T-helper 1 cell treated with Interleukin-12 subunit alpha and Interleukin-12 subunit beta and Interleukin-4 antibody, amounts not matched to agents 30 μg/mL and 1 μg/mL, for 36 hours (primary cell): Measurements from ENCODE around the gene BMPR1A.

Experiments
- H3K27ac Mint-ChIP-seq: one replicate; pipeline ENCODE4 v1.8.0; 2021; ENCODE audit warnings: mild to moderate bottlenecking, mixed read lengths
- H3K27me3 Mint-ChIP-seq: one replicate; pipeline ENCODE4 v1.8.0; 2021; ENCODE audit warnings: low read depth, mixed read lengths
- H3K36me3 Mint-ChIP-seq: one replicate; pipeline ENCODE4 v1.8.0; 2021; ENCODE audit warnings: low read depth, mixed read lengths
- H3K4me1 Mint-ChIP-seq: one replicate; pipeline ENCODE4 v1.8.0; 2021; ENCODE audit warnings: low read depth, mixed read lengths
- H3K4me3 Mint-ChIP-seq: one replicate; pipeline ENCODE4 v1.8.0; 2021; ENCODE audit warnings: mild to moderate bottlenecking, moderate library complexity, mixed read lengths
- H3K9me3 Mint-ChIP-seq: one replicate; pipeline ENCODE4 v1.8.0; 2021; ENCODE audit warnings: mixed read lengths

Gene BMPR1A

GRCh38 chr10:86870679-86871078 lies 114.3 kb downstream of the BMPR1A start:
- H3K9me3 Mint-ChIP-seq, result no peaks in the 10 kb centered on the region
- H3K27me3 Mint-ChIP-seq, result no peaks in the 10 kb centered on the region
- no peaks in the 10 kb centered on the region for H3K4me1 Mint-ChIP-seq
- H3K27ac Mint-ChIP-seq, result no peak overlapping the region
- H3K36me3 Mint-ChIP-seq, result no peaks in the 10 kb centered on the region
- no peak overlapping the region for H3K4me3 Mint-ChIP-seq

- Mint-ChIP-seq H3K4me3 (no peak overlapping the region), H3K36me3 (no peaks in the 10 kb centered on the region), H3K27me3 (no peaks in the 10 kb centered on the region), H3K27ac (no peak overlapping the region), H3K9me3 (no peaks in the 10 kb centered on the region), H3K4me1 (peaks cover under 1% of the 10 kb centered on the region)
Observed at GRCh38 chr10:86871563-86872183, 115.3 kb downstream of the BMPR1A start.

- H3K27ac Mint-ChIP-seq, result no peak overlapping the region
- peaks cover 4% of the 10 kb centered on the region for H3K4me1 Mint-ChIP-seq
- H3K4me3 Mint-ChIP-seq, result no peak overlapping the region
- H3K36me3 Mint-ChIP-seq, result no peaks in the 10 kb centered on the region
- no peaks in the 10 kb centered on the region for H3K9me3 Mint-ChIP-seq
- H3K27me3 Mint-ChIP-seq, result no peaks in the 10 kb centered on the region
Observed at GRCh38 chr10:86872757-86873156, 116.3 kb downstream of the BMPR1A start.

- H3K9me3 Mint-ChIP-seq, result no peaks in the 10 kb centered on the region
- H3K4me1 Mint-ChIP-seq, result peaks cover 7% of the 10 kb centered on the region
- H3K27ac Mint-ChIP-seq, result no peak overlapping the region
- no peak overlapping the region for H3K4me3 Mint-ChIP-seq
- no peaks in the 10 kb centered on the region for H3K36me3 Mint-ChIP-seq
- no peaks in the 10 kb centered on the region for H3K27me3 Mint-ChIP-seq
Observed at GRCh38 chr10:86876748-86877147, 120.3 kb downstream of the BMPR1A start.

- peaks cover 7% of the 10 kb centered on the region for H3K4me1 Mint-ChIP-seq
- no peak overlapping the region for H3K4me3 Mint-ChIP-seq
- no peaks in the 10 kb centered on the region for H3K27me3 Mint-ChIP-seq
- no peaks in the 10 kb centered on the region for H3K9me3 Mint-ChIP-seq
- H3K36me3 Mint-ChIP-seq, result no peaks in the 10 kb centered on the region
- H3K27ac Mint-ChIP-seq, result no peak overlapping the region
Observed at GRCh38 chr10:86878983-86879713, 122.7 kb downstream of the BMPR1A start.

GRCh38 chr10:86880971-86881370 lies 124.6 kb downstream of the BMPR1A start:
- no peak overlapping the region for H3K27ac Mint-ChIP-seq
- no peak overlapping the region for H3K4me3 Mint-ChIP-seq
- no peaks in the 10 kb centered on the region for H3K27me3 Mint-ChIP-seq
- H3K4me1 Mint-ChIP-seq, result peaks cover 7% of the 10 kb centered on the region
- no peaks in the 10 kb centered on the region for H3K36me3 Mint-ChIP-seq
- no peaks in the 10 kb centered on the region for H3K9me3 Mint-ChIP-seq

- Mint-ChIP-seq H3K4me3 (peak overlapping the region; percentile 25), H3K4me1 (peaks cover 10% of the 10 kb centered on the region), H3K9me3 (no peaks in the 10 kb centered on the region), H3K27me3 (no peaks in the 10 kb centered on the region), H3K36me3 (peaks cover 10% of the 10 kb centered on the region), H3K27ac (peak overlapping the region; percentile 56)
Observed at GRCh38 chr10:86888585-86889381, 132.4 kb downstream of the BMPR1A start.

- no peak overlapping the region for H3K27ac Mint-ChIP-seq
- H3K36me3 Mint-ChIP-seq, result peaks cover 11% of the 10 kb centered on the region
- no peaks in the 10 kb centered on the region for H3K27me3 Mint-ChIP-seq
- H3K4me1 Mint-ChIP-seq, result peaks cover 10% of the 10 kb centered on the region
- H3K9me3 Mint-ChIP-seq, result no peaks in the 10 kb centered on the region
- no peak overlapping the region for H3K4me3 Mint-ChIP-seq
Observed at GRCh38 chr10:86889997-86890396, 133.6 kb downstream of the BMPR1A start.

GRCh38 chr10:86898511-86898910 lies 142.1 kb downstream of the BMPR1A start:
- Mint-ChIP-seq H3K27me3 (peaks cover 12% of the 10 kb centered on the region), H3K9me3 (no peaks in the 10 kb centered on the region), H3K4me1 (peaks cover 2% of the 10 kb centered on the region), H3K36me3 (peaks cover 2% of the 10 kb centered on the region), H3K27ac (no peak overlapping the region), H3K4me3 (no peak overlapping the region)

GRCh38 chr10:86899132-86899531 lies 142.7 kb downstream of the BMPR1A start:
- Mint-ChIP-seq H3K27ac (no peak overlapping the region), H3K4me1 (peaks cover 2% of the 10 kb centered on the region), H3K27me3 (peaks cover 12% of the 10 kb centered on the region), H3K36me3 (no peaks in the 10 kb centered on the region), H3K4me3 (no peak overlapping the region), H3K9me3 (no peaks in the 10 kb centered on the region)

- Mint-ChIP-seq H3K4me3 (no peak overlapping the region), H3K4me1 (peaks cover 2% of the 10 kb centered on the region), H3K27me3 (peaks cover 12% of the 10 kb centered on the region), H3K36me3 (no peaks in the 10 kb centered on the region), H3K9me3 (no peaks in the 10 kb centered on the region), H3K27ac (no peak overlapping the region)
Observed at GRCh38 chr10:86899670-86900276, 143.4 kb downstream of the BMPR1A start.

- Mint-ChIP-seq H3K27ac (no peak overlapping the region), H3K4me3 (no peak overlapping the region), H3K9me3 (peaks cover 1% of the 10 kb centered on the region), H3K4me1 (peaks cover 2% of the 10 kb centered on the region), H3K36me3 (no peaks in the 10 kb centered on the region), H3K27me3 (peaks cover 12% of the 10 kb centered on the region)
Observed at GRCh38 chr10:86900955-86901354, 144.5 kb downstream of the BMPR1A start.

GRCh38 chr10:86904600-86904999 lies 148.2 kb downstream of the BMPR1A start:
- Mint-ChIP-seq H3K4me1 (peaks cover 2% of the 10 kb centered on the region), H3K9me3 (peaks cover 9% of the 10 kb centered on the region), H3K27ac (no peak overlapping the region), H3K27me3 (peaks cover 3% of the 10 kb centered on the region), H3K36me3 (peaks cover 11% of the 10 kb centered on the region), H3K4me3 (no peak overlapping the region)

GRCh38 chr10:86905429-86905828 lies 149.0 kb downstream of the BMPR1A start:
- Mint-ChIP-seq H3K27me3 (no peaks in the 10 kb centered on the region), H3K4me3 (no peak overlapping the region), H3K27ac (no peak overlapping the region), H3K4me1 (no peaks in the 10 kb centered on the region), H3K9me3 (peaks cover 9% of the 10 kb centered on the region), H3K36me3 (peaks cover 11% of the 10 kb centered on the region)
